A673 (cell line): ENCODE results near the gene GRK6. TPM values are rescaled to one million over a fixed set of nuclear protein-coding genes. Genes with fewer than 3 reads are reported as not detected.

Experiments used
- BruUV-seq: library from RNA; stranded (reverse); fragments of 400-500 nt; replicated peaks from 2 replicates; lab custom pipeline; 2021; lab: Mats Ljungman, UMichigan
- CTCF ChIA-PET: fragments of 300-600 bp; sonication (Branson Sonifier 250); formaldehyde crosslinking; loops from one replicate; lab custom pipeline; 2022; ENCODE audit warnings: antibody characterized with exemption; lab: Charles Lee
- POLR2A ChIA-PET: fragments of 300-600 bp; sonication (Branson Sonifier 250); formaldehyde crosslinking; loops from one replicate; lab custom pipeline; 2022; ENCODE audit warnings: antibody characterized with exemption; ENCODE audit not compliant: low non-redundant PET; lab: Charles Lee
- DNase-seq: peaks from one replicate; pipeline ENCODE4 v3.0.0-alpha.2; 2015; ENCODE audit warnings: low spot score
- H3K27ac ChIP-seq: fragments of 200-600 bp; sonication (generic); 2 replicates; pipeline ENCODE4 v1.5.1; 2016; ENCODE audit warnings: mixed run types, low read depth, mild to moderate bottlenecking, mixed read lengths, antibody characterized with exemption, low read length; ENCODE audit not compliant: poor library complexity, severe bottlenecking
- H3K27me3 ChIP-seq: fragments of 200-600 bp; sonication (generic); replicated peaks from 2 replicates; pipeline ENCODE4 v1.6.1; 2017; ENCODE audit warnings: mixed run types, low read depth, mild to moderate bottlenecking, mixed read lengths, antibody characterized with exemption, low read length; ENCODE audit not compliant: insufficient read depth, poor library complexity
- H3K36me3 ChIP-seq: fragments of 200-600 bp; sonication (generic); 2 replicates; pipeline ENCODE4 v1.6.1; 2016; ENCODE audit warnings: mixed run types, mild to moderate bottlenecking, mixed read lengths, antibody characterized with exemption, low read length; ENCODE audit not compliant: insufficient read depth, poor library complexity, severe bottlenecking
- H3K4me1 ChIP-seq: fragments of 200-600 bp; sonication (generic); 2 replicates; pipeline ENCODE4 v1.6.1; 2017; ENCODE audit warnings: mixed run types, mild to moderate bottlenecking, mixed read lengths, antibody characterized with exemption, low read length; ENCODE audit not compliant: insufficient read depth, poor library complexity, severe bottlenecking
- H3K4me3 ChIP-seq: fragments of 200-600 bp; sonication (generic); 2 replicates; pipeline ENCODE4 v1.5.1; 2016; ENCODE audit warnings: low read depth, mixed run types, mild to moderate bottlenecking, mixed read lengths, low read length; ENCODE audit not compliant: poor library complexity, severe bottlenecking
- H3K9me3 ChIP-seq: fragments of 200-600 bp; sonication (generic); 2 replicates; pipeline ENCODE4 v1.6.1; 2016; ENCODE audit warnings: mixed run types, low read depth, mild to moderate bottlenecking, mixed read lengths, antibody characterized with exemption, low read length; ENCODE audit not compliant: poor library complexity, severe bottlenecking
- EZH2 ChIP-seq: fragments of 200-600 bp; sonication (generic); IDR thresholded peaks from 2 replicates; pipeline ENCODE4 v1.6.1; 2017; ENCODE audit warnings: borderline replicate concordance, low read depth, mild to moderate bottlenecking, mixed read lengths, antibody characterized with exemption, low read length; ENCODE audit not compliant: poor library complexity, severe bottlenecking
- intact Hi-C: fragments of 100-400 bp; cut with micrococcal nuclease; formaldehyde crosslinking; loops from one replicate; pipeline ENCODE4 v1.10.0; 2022; ENCODE audit not compliant: unreplicated experiment
- total RNA-seq: library from RNA; stranded (reverse); gene quantifications from 2 replicates; pipeline ENCODE4 v1.2.3, GENCODE V29; 2021
- TF ChIP-seq, protein P1 (sequence below): fragments of 300-800, 200-600 bp; sonication (generic); conservative IDR thresholded peaks from 2 replicates; pipeline ENCODE4 v1.5.1; 2017; ENCODE audit warnings: low read depth, mild to moderate bottlenecking, antibody characterized with exemption, low read length, moderate library complexity, mixed read lengths

The GRK6 gene
- total RNA-seq, 1 experiment from 2014 or later, result 32.1 TPM

DNA sequence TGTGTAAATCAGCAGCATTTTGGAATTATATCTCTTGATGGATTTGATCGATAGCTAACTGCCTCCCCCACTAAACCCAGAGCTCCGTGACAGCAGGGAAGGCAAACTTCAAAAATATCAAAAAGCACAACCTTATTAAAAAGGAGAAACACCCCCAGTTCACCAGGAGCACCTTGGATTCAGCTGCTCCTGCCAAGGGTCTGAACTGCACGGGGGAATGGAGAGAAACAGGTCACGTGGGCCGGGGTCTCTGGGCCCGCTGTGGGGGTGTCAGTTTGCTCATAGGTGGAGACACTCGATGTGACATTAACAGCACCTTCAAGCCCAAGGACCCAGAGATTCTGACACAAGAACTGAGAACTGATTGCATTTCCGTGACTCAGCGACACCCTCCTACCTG lies 43.3 kb upstream of the GRK6 start:
- H3K4me3 ChIP-seq, result no peak overlapping the region
- no TSS peak for BruUV-seq
- H3K27me3 ChIP-seq, result no peaks in the 10 kb centered on the region
- no peak for DNase-seq
- no peaks in the 10 kb centered on the region for H3K9me3 ChIP-seq
- ChIA-PET CTCF (interaction anchor here (1.1 to 1.5 kb wide), 2 partner anchors 12 to 64 kb away, joined by 3 to 6 read pairs; no protein-coding TSS in a partner anchor), POLR2A (no interaction called here)
- H3K36me3 ChIP-seq, result no peaks in the 10 kb centered on the region
- TF ChIP-seq EZH2, result no peak
- TF ChIP-seq, protein P1, sequence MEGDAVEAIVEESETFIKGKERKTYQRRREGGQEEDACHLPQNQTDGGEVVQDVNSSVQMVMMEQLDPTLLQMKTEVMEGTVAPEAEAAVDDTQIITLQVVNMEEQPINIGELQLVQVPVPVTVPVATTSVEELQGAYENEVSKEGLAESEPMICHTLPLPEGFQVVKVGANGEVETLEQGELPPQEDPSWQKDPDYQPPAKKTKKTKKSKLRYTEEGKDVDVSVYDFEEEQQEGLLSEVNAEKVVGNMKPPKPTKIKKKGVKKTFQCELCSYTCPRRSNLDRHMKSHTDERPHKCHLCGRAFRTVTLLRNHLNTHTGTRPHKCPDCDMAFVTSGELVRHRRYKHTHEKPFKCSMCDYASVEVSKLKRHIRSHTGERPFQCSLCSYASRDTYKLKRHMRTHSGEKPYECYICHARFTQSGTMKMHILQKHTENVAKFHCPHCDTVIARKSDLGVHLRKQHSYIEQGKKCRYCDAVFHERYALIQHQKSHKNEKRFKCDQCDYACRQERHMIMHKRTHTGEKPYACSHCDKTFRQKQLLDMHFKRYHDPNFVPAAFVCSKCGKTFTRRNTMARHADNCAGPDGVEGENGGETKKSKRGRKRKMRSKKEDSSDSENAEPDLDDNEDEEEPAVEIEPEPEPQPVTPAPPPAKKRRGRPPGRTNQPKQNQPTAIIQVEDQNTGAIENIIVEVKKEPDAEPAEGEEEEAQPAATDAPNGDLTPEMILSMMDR, result no peak
- H3K4me1 ChIP-seq, result no peaks in the 10 kb centered on the region
- intact Hi-C loops, result no loop called here
- no peak overlapping the region for H3K27ac ChIP-seq

DNA sequence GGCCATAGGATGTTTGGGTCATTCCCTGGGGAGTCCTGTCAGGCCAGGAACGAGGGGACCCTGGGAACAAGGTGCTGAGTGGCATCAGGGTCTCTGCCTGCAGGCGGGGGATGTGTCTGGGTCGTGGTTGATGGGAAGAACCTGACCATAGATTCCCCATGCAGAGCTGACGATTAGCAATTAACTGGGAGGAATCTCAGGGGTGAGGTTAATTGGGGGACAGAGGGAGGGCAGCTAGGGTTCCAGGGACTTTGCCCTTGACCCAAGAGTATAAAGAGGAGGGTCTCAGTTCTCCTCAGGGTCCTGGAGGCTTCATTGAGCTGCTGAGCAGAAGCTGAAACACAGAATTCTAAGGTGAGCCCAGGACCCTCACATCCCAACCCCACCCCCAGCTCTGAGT lies 42.3 kb upstream of the GRK6 start, which contains the start of gene SLC34A1:
TSS of gene SLC34A1 (plus strand) at position 301 of the 400 bp plus-strand sequence. CDS start 1,308 bp downstream, outside the sequence.
- Histone ChIP-seq H3K27ac (no peak within 1 kb of the TSS), H3K4me3 (no peak within 1 kb of the TSS), H3K9me3 (no peaks in the 10 kb centered on the region), H3K36me3 (no peaks in the 10 kb centered on the region), H3K27me3 (no peaks in the 10 kb centered on the region), H3K4me1 (no peaks in the 10 kb centered on the region)
- POLR2A ChIA-PET, result no interaction called here
- TF ChIP-seq, protein P1, result no peak
- TF ChIP-seq EZH2, result no peak
- no peak for DNase-seq
- intact Hi-C loops, result no loop called here
- no TSS peak for BruUV-seq
- CTCF ChIA-PET, result no interaction called here

DNA sequence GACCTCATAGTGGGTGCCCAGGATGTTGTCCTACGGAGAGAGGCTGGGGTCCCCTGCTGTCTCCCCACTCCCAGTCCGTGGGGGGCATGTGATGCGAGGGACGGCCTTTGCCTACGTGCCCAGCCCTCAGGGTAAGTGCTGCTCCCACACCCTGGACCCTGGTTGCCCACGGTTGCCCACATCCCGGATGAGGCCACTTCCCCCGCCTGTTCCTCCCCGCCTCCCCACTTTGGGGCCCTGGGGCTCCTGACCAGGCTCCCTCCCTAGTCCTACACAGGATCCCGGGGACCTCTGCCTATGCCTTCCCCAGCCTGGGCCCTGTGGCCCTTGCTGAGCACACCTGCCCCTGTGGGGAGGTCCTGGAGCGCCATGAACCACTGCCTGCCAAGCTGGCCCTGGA lies 40.8 kb upstream of the GRK6 start:
- intact Hi-C loops, result no loop called here
- POLR2A ChIA-PET, result no interaction called here
- Histone ChIP-seq H3K27me3 (no peaks in the 10 kb centered on the region), H3K4me3 (no peak overlapping the region), H3K27ac (no peak overlapping the region), H3K4me1 (peaks cover 2% of the 10 kb centered on the region), H3K36me3 (no peaks in the 10 kb centered on the region), H3K9me3 (no peaks in the 10 kb centered on the region)
- DNase-seq, result no peak
- TF ChIP-seq, protein P1, result no peak
- no peak for TF ChIP-seq EZH2
- CTCF ChIA-PET, result no interaction called here
- BruUV-seq, result no TSS peak
